PFSK-1 (cell line): ENCODE data around the gene TGFBR3L.

Experiments used
- FOXP2 ChIP-seq: optimal IDR thresholded peaks from 2 replicates; pipeline ENCODE3; 2011; ENCODE audit warnings: borderline replicate concordance, control low read depth, inconsistent platforms; ENCODE audit not compliant: insufficient read depth; ENCODE audit errors: extremely low read length, extremely low read depth
- POLR2AphosphoS5 ChIP-seq: IDR thresholded peaks from 2 replicates; pipeline ENCODE4 v1.6.1; 2012; ENCODE audit warnings: low read depth, mild to moderate bottlenecking, control low read depth, low read length, moderate library complexity
- REST ChIP-seq, 2 experiments: IDR thresholded peaks; 2 replicates each; pipeline versions ENCODE4 v1.6.1 to v1.8.0; 2011 to 2012; ENCODE audit warnings: low read depth in 2 of 2, low read length in 2 of 2, control low read depth in 1 of 2, inconsistent platforms in 1 of 2, mild to moderate bottlenecking in 1 of 2, moderate library complexity in 1 of 2; ENCODE audit not compliant: insufficient read depth in 1 of 2

GRCh38 chr19:7910321-7911161 is 4.1 kb upstream of the TGFBR3L start:
- TF ChIP-seq FOXP2 (no peak), POLR2AphosphoS5 (0 out of 2 replicates have a peak, but pooled peaks have one; percentile 36), REST (IDR thresholded peaks at IDR 0.05; ENCODE audit: insufficient read depth in 1 of 2, low read depth in 2 of 2, low read length in 2 of 2) (no peak)
